Keratinocyte (primary cell): ENCODE results near the gene CLRN1.

Source experiments
- CTCF ChIP-seq, 3 experiments: IDR thresholded peaks in 1 of 3; conservative IDR thresholded peaks in 1 of 3; optimal IDR thresholded peaks in 1 of 3; 2 replicates in 2 of 3; 3 replicates in 1 of 3; pipeline versions ENCODE3 to v1.5.1; 2011; ENCODE audit warnings: low read length in 3 of 3, mild to moderate bottlenecking in 3 of 3, moderate library complexity in 2 of 3, control low read depth in 1 of 3, inconsistent platforms in 1 of 3; ENCODE audit not compliant: insufficient read depth in 2 of 3; ENCODE audit errors: extremely low read depth in 1 of 3
- EZH2 ChIP-seq: IDR thresholded peaks from one replicate; pipeline ENCODE4 v1.6.1; 2012; ENCODE audit warnings: inconsistent platforms, mild to moderate bottlenecking, low read length, moderate library complexity

- TF ChIP-seq EZH2 (no peak), CTCF (optimal IDR thresholded peaks at IDR 0.05 in 1 of 3, IDR thresholded peaks at IDR 0.05 in 1 of 3, conservative IDR thresholded peaks at IDR 0.05 in 1 of 3; ENCODE audit: extremely low read depth in 1 of 3, insufficient read depth in 2 of 3, low read length in 3 of 3) (no peak)
Observed at GRCh38 chr3:151015181-151015580, 42.7 kb upstream of the CLRN1 start.
